Measurements from ENCODE around the gene SLC22A25. TPM values are rescaled to one million over a fixed set of nuclear protein-coding genes. Genes with fewer than 3 reads are reported as not detected.

The SLC22A25 gene
- not detected in 2 replicates for total RNA-seq (ENCODE audit: low replicate concordance)

GRCh38 chr11:63243533-63243932 lies at the start of gene SLC22A25:
SLC22A25 (minus strand) TSS chr11:63243599; CDS start chr11:63229652, 13,947 bp downstream.

Other genes with a start within 250 kb of the SLC22A25 start
- not detected in 2 replicates for gene SLC22A8, start 227.8 kb downstream of the SLC22A25 start, total RNA-seq (ENCODE audit: low replicate concordance)
- gene SLC22A24, start 99.4 kb downstream of the SLC22A25 start, total RNA-seq (ENCODE audit: low replicate concordance): not detected in 2 replicates
- not detected in 2 replicates for gene SLC22A9, start 126.2 kb upstream of the SLC22A25 start, total RNA-seq (ENCODE audit: low replicate concordance)
- gene PLAAT5, start 247.6 kb upstream of the SLC22A25 start, total RNA-seq (ENCODE audit: low replicate concordance): 1.1 TPM in 1 of 2 replicates, not detected in the other